NCI-H2227 treated with DMSO at 0.1 percent for 48 hours (cell line): Measurements from ENCODE around the gene ASIC5.
A peak's percentile ranks its signal among the peaks of the same experiment; 100 is the strongest.

Experiments used
- DNase-seq: peaks from one replicate; lab custom pipeline; 2025; lab: John Stamatoyannopoulos, UW

Gene ASIC5

GRCh38 chr4:155881555-155881954 lies 15.5 kb upstream of the ASIC5 start:
- no peak for DNase-seq

GRCh38 chr4:155879767-155880166 lies 13.7 kb upstream of the ASIC5 start:
- DNase-seq = no peak

GRCh38 chr4:155878611-155879010 lies 12.5 kb upstream of the ASIC5 start:
- no peak for DNase-seq

- DNase-seq = no peak
Observed at GRCh38 chr4:155877971-155878370, 11.9 kb upstream of the ASIC5 start.

GRCh38 chr4:155875878-155876277 lies 9.8 kb upstream of the ASIC5 start:
- no peak for DNase-seq

GRCh38 chr4:155855897-155856296 lies 10.2 kb downstream of the ASIC5 start:
- DNase-seq = no peak

- DNase-seq = no peak
Observed at GRCh38 chr4:155854582-155855226, 11.4 kb downstream of the ASIC5 start.

GRCh38 chr4:155853189-155853588 lies 12.9 kb downstream of the ASIC5 start:
- no peak for DNase-seq

- no peak for DNase-seq
Observed at GRCh38 chr4:155849042-155849441, 17.0 kb downstream of the ASIC5 start.

- DNase-seq = no peak
Observed at GRCh38 chr4:155846929-155847328, 19.1 kb downstream of the ASIC5 start.

GRCh38 chr4:155842080-155842479 lies 24.0 kb downstream of the ASIC5 start:
- DNase-seq = no peak

- no peak for DNase-seq
Observed at GRCh38 chr4:155837203-155837796, 28.8 kb downstream of the ASIC5 start.

- DNase-seq = no peak
Observed at GRCh38 chr4:155832664-155833063, 33.4 kb downstream of the ASIC5 start.

GRCh38 chr4:155828628-155829027 lies 37.4 kb downstream of the ASIC5 start:
- no peak for DNase-seq

- no peak for DNase-seq
Observed at GRCh38 chr4:155822572-155822971, 43.5 kb downstream of the ASIC5 start.

GRCh38 chr4:155820887-155821518 lies 45.1 kb downstream of the ASIC5 start:
- DNase-seq = no peak

- no peak for DNase-seq
Observed at GRCh38 chr4:155819066-155819465, 47.0 kb downstream of the ASIC5 start.

- DNase-seq = no peak
Observed at GRCh38 chr4:155818639-155819038, 47.4 kb downstream of the ASIC5 start.

- DNase-seq = no peak
Observed at GRCh38 chr4:155811083-155811482, 55.0 kb downstream of the ASIC5 start.

- peak; percentile 75 for DNase-seq
Observed at GRCh38 chr4:155809835-155810234, 56.2 kb downstream of the ASIC5 start.

GRCh38 chr4:155807021-155807420 lies 59.1 kb downstream of the ASIC5 start:
- no peak for DNase-seq

- DNase-seq = no peak
Observed at GRCh38 chr4:155805016-155805415, 61.1 kb downstream of the ASIC5 start.

GRCh38 chr4:155802190-155802959 lies 63.7 kb downstream of the ASIC5 start:
- no peak for DNase-seq
